ENCODE results near the gene CCL22.

CCL22 gene

GRCh38 chr16:57401943-57402640 lies 43.5 kb downstream of the CCL22 start:
- in situ Hi-C loops (cut with HindIII; ENCODE audit: low sequenced_read_pairs): no loop called here
- TF ChIP-seq CTCF (IDR thresholded peaks at IDR 0.05; ENCODE audit: low read depth, low read length, missing control alignments): no peak
- H3K4me3 ChIP-seq (ENCODE audit: low read depth, low read length): no peak overlapping the region
- no peak for DNase-seq (ENCODE audit: low read depth)

- in situ Hi-C loops (cut with HindIII; ENCODE audit: low sequenced_read_pairs): no loop called here
- no peak for DNase-seq (ENCODE audit: low read depth)
- no peak within 1 kb of the TSS for H3K4me3 ChIP-seq (ENCODE audit: low read depth, low read length)
- no peak for TF ChIP-seq CTCF (IDR thresholded peaks at IDR 0.05; ENCODE audit: low read depth, low read length, missing control alignments)
These were observed 45.6 kb downstream of the CCL22 start, which contains the start of gene CCL17 for GRCh38 chr16:57403965-57404817. TSS of gene CCL17 (plus strand) at chr16:57404767. CDS start at chr16:57413933, 9,166 bp downstream.

GRCh38 chr16:57405097-57405496 lies 46.5 kb downstream of the CCL22 start:
- no peak for DNase-seq (ENCODE audit: low read depth)
- in situ Hi-C loops (cut with HindIII; ENCODE audit: low sequenced_read_pairs): no loop called here
- no peak for TF ChIP-seq CTCF (IDR thresholded peaks at IDR 0.05; ENCODE audit: low read depth, low read length, missing control alignments)
- H3K4me3 ChIP-seq (ENCODE audit: low read depth, low read length): no peak overlapping the region

GRCh38 chr16:57406881-57407280 lies 48.3 kb downstream of the CCL22 start:
- H3K4me3 ChIP-seq (ENCODE audit: low read depth, low read length): no peak overlapping the region
- no peak for DNase-seq (ENCODE audit: low read depth)
- in situ Hi-C loops (cut with HindIII; ENCODE audit: low sequenced_read_pairs): no loop called here
- no peak for TF ChIP-seq CTCF (IDR thresholded peaks at IDR 0.05; ENCODE audit: low read depth, low read length, missing control alignments)

- no peak for TF ChIP-seq CTCF (IDR thresholded peaks at IDR 0.05; ENCODE audit: low read depth, low read length, missing control alignments)
- no peak overlapping the region for H3K4me3 ChIP-seq (ENCODE audit: low read depth, low read length)
- in situ Hi-C loops (cut with HindIII; ENCODE audit: low sequenced_read_pairs): no loop called here
- no peak for DNase-seq (ENCODE audit: low read depth)
These were observed 49.2 kb downstream of the CCL22 start for GRCh38 chr16:57407521-57408353.

GRCh38 chr16:57409065-57409464 lies 50.5 kb downstream of the CCL22 start:
- TF ChIP-seq CTCF (IDR thresholded peaks at IDR 0.05; ENCODE audit: low read depth, low read length, missing control alignments): no peak
- no peak overlapping the region for H3K4me3 ChIP-seq (ENCODE audit: low read depth, low read length)
- DNase-seq (ENCODE audit: low read depth): no peak
- in situ Hi-C loops (cut with HindIII; ENCODE audit: low sequenced_read_pairs): no loop called here
